ENCODE data around the gene ACSL4. TPM values are rescaled to one million over a fixed set of nuclear protein-coding genes. Genes with fewer than 3 reads are reported as not detected.
"Not testable (repeated sequence)": the region's sequence is repeated elsewhere in the genome, so short reads cannot be mapped to it uniquely, and the experiment has no call there.

Gene ACSL4
- total and polyA plus RNA-seq, 7 experiments from 2014 or later = 6.6 to 43.9 (median 20.9) TPM

DNA sequence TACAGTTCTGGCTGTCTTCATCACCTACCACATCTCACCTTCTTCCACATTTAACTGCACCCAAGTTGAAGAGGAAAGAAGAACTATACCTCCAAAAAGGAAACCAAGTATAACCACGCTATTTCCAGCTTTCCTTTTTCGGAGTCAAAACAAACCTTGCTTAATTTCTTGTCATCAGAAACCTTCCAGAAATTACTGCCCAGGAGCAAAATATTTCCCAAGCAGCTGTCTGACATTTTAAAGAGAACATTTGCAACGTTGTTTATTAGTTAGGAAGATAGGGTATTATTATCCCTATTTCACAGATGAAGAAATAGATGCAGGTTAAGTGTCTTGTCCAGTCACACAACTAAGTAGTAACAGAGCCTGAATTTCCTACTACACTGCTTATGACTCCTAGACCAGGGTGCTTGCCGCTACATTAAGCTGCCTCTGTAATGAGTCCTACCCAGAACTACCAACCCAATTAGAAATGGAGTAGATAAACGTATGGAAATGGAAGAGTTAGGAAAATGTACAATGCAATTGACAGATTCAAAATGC is 2.2 kb upstream of the ACSL4 start:
- H3K9me3 ChIP-seq (ENCODE audit: control insufficient read depth in 2 of 3, low read length in 3 of 3) = no peaks in the 10 kb centered on the region
- DNase-seq = no peak
- H3K4me1 ChIP-seq (ENCODE audit: control insufficient read depth in 2 of 2, insufficient read depth in 2 of 2, low read length in 2 of 2) = peaks cover 1 to 4% of the 10 kb centered on the region in 2 donors
- ATAC-seq = no peak
- intact Hi-C loops (cut with micrococcal nuclease) = loop anchor here (10.0 kb wide), 3 partner anchors 500 to 1950 kb away; partner anchors contain the start of genes ALG13 (in 1 of the 2), ATG4A (in 1 of the 2) and PSMD10 (in 1 of the 2)
- no peaks in the 10 kb centered on the region for H3K9me3 Mint-ChIP-seq
- peaks cover 7 to 20% (median 13%) of the 10 kb centered on the region in 7 donors for H3K4me1 Mint-ChIP-seq
- peak overlapping the region in 3 of 9 donors; percentile 34 to 59 (median 43) for H3K27ac Mint-ChIP-seq
- H3K36me3 ChIP-seq (ENCODE audit: control insufficient read depth in 2 of 3, insufficient read depth in 3 of 3, low read length in 3 of 3) = peaks cover 0 to 5% (median 0%) of the 10 kb centered on the region in 3 experiments
- peak overlapping the region in 1 of 10 donors; percentile 29 for H3K4me3 Mint-ChIP-seq
- no peak overlapping the region for H3K27ac ChIP-seq (ENCODE audit: low read depth, low read length)
- ChIA-PET POLR2A (interaction anchor here (2.2 kb wide), 1 partner anchor 198 kb away, joined by 7 read pairs; the partner anchor contains the start of gene NXT2), CTCF (no interaction called here)
- H3K27me3 Mint-ChIP-seq = no peaks in the 10 kb centered on the region
- H3K36me3 Mint-ChIP-seq = peaks cover 0 to 5% (median 0%) of the 10 kb centered on the region in 5 donors
- H3K4me3 ChIP-seq (ENCODE audit: low read length) = no peak overlapping the region
- no peaks in the 10 kb centered on the region for H3K27me3 ChIP-seq (ENCODE audit: control insufficient read depth in 2 of 2, insufficient read depth in 2 of 2, low read length in 2 of 2)

DNA sequence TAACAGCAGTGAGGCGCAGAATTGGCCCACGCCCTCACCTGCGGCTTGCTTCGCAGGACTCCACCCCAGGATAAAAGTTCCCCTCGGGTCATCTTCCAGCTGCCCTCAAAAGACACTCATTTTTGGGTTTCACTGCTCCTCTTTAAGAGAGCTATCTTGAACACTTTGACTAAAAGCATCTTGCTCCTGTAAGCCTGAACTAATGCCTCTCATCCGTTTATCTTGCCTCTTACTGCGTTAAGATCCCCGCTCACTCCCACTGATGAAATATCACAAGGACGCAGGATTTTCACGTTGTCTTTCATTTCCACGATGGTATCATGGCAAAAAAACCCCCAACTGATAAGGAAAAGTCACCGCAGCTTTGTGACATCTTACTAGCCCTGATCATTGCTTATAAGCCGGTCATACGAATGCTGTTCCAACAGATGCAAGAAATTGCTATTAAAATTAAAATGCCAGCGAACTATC is 591 bp upstream of the ACSL4 start:
- H3K4me3 Mint-ChIP-seq = peak overlapping the region; percentile 85 to 97 (median 90)
- H3K9me3 Mint-ChIP-seq = no peaks in the 10 kb centered on the region
- ATAC-seq (no peak), DNase-seq (no peak)
- peaks cover 0 to 11% (median 3%) of the 10 kb centered on the region in 5 donors for H3K36me3 Mint-ChIP-seq
- H3K27me3 ChIP-seq (ENCODE audit: control insufficient read depth in 2 of 2, insufficient read depth in 2 of 2, low read length in 2 of 2) = no peaks in the 10 kb centered on the region
- peaks cover 4% of the 10 kb centered on the region in 2 donors for H3K4me1 ChIP-seq (ENCODE audit: control insufficient read depth in 2 of 2, insufficient read depth in 2 of 2, low read length in 2 of 2)
- intact Hi-C loops (cut with micrococcal nuclease) = loop anchor here (1.0 to 10.0 kb wide), 8 partner anchors 27 to 1951 kb away; partner anchors contain the start of genes ALG13 (in 2 of the 2), AMMECR1 (in 1 of the 2), ATG4A (in 1 of the 2) and PSMD10 (in 1 of the 2)
- H3K4me3 ChIP-seq (ENCODE audit: low read length) = peak overlapping the region; percentile 66
- peaks cover 0 to 5% (median 0%) of the 10 kb centered on the region in 3 experiments for H3K36me3 ChIP-seq (ENCODE audit: control insufficient read depth in 2 of 3, insufficient read depth in 3 of 3, low read length in 3 of 3)
- CTCF ChIA-PET = interaction anchor here (0.7 kb wide), 1 partner anchor 17 kb away, joined by 3 read pairs; no protein-coding TSS in a partner anchor
- H3K27me3 Mint-ChIP-seq = no peaks in the 10 kb centered on the region
- H3K27ac ChIP-seq (ENCODE audit: low read depth, low read length) = peak overlapping the region; percentile 86
- H3K27ac Mint-ChIP-seq = peak overlapping the region; percentile 62 to 94 (median 88)
- H3K4me1 Mint-ChIP-seq = peaks cover 13 to 32% (median 24%) of the 10 kb centered on the region in 7 donors
- no peaks in the 10 kb centered on the region for H3K9me3 ChIP-seq (ENCODE audit: control insufficient read depth in 2 of 3, low read length in 3 of 3)
- POLR2A ChIA-PET = interaction anchor here (0.6 to 2.2 kb wide), 4 partner anchors 59 to 584 kb away, joined by 5 to 10 read pairs (median 6); partner anchors contain the start of genes AMMECR1 and NXT2

DNA sequence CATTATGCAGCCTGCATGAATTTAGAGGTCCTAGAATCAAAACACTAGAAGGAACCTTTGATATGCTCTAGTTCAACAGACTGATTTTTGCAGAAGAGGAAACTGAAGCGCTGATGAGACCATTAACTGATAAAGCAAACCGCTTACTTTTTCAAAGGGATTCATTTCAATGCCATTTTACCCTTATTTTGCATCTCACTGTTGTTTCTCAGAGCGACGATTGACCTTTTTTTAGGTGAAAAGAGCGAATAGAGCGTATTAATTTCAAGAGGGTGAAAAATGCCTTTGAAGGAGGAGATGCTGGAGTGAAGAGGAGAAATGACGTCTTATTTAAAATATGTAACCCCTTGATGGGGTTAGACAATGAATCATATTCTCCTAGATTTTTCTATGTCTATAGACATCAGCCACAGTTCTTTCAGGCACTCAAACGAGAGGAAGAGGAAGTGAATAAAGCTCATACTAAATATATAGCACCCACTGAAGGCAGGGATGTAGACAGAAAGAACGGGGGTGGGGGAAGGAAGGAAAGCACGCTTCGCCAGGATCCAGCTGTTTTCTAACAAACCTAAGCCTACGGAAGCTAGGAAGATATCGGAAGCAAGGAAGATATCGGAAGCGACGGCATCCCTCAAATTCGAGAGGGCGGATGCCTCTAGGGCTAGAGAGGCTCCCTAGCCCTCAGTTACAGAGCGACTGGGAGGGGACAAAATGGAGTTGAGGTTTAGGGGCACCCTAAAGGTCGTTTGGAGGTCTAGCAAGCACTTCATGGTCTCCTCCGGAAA is 848 bp downstream of the ACSL4 start:
- Histone ChIP-seq H3K27me3 (ENCODE audit: control insufficient read depth in 2 of 2, insufficient read depth in 2 of 2, low read length in 2 of 2) (no peaks in the 10 kb centered on the region), H3K4me3 (ENCODE audit: low read length) (peak overlapping the region; percentile 92), H3K4me1 (ENCODE audit: control insufficient read depth in 2 of 2, insufficient read depth in 2 of 2, low read length in 2 of 2) (peaks cover 4 to 14% of the 10 kb centered on the region in 2 donors), H3K27ac (ENCODE audit: low read depth, low read length) (peak overlapping the region; percentile 86), H3K36me3 (ENCODE audit: control insufficient read depth in 2 of 3, insufficient read depth in 3 of 3, low read length in 3 of 3) (peaks cover 0 to 5% (median 0%) of the 10 kb centered on the region in 3 experiments), H3K9me3 (ENCODE audit: control insufficient read depth in 2 of 3, low read length in 3 of 3) (no peaks in the 10 kb centered on the region)
- ChIA-PET POLR2A (no interaction called here), CTCF (no interaction called here)
- peaks cover 0 to 14% (median 3%) of the 10 kb centered on the region in 5 donors for H3K36me3 Mint-ChIP-seq
- ATAC-seq = peak; percentile 33
- peak overlapping the region; percentile 93 to 97 (median 96) for H3K4me3 Mint-ChIP-seq
- peak overlapping the region; percentile 85 to 98 (median 93) for H3K27ac Mint-ChIP-seq
- no peaks in the 10 kb centered on the region for H3K27me3 Mint-ChIP-seq
- H3K9me3 Mint-ChIP-seq = no peaks in the 10 kb centered on the region
- peaks cover 13 to 41% (median 32%) of the 10 kb centered on the region in 7 donors for H3K4me1 Mint-ChIP-seq
- intact Hi-C loops (cut with micrococcal nuclease) = loop anchor here (1.0 to 10.0 kb wide), 7 partner anchors 25 to 1953 kb away; partner anchors contain the start of genes ALG13 (in 2 of the 2), ATG4A (in 1 of the 2) and PSMD10 (in 1 of the 2)
- DNase-seq = peak in 8 of 9 donors; percentile 4 to 46 (median 16)

DNA sequence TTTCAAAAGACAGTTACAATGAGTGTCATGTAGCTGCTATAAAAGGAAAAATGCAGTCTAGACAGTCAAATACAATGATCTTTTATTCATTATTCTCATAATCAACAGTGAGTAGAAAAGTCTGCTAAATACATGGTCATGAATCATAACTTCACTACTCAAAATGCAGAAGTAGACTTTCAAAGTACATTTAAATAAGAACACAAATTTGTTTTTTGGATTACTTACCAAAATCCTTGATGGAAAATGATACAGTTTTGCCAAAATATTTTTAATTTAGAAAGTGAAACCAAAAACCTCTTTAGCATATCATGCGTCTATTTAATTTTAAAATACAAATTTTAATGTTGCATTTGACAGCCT is 4.9 kb downstream of the ACSL4 start:
- CTCF ChIA-PET = interaction anchor here (0.6 kb wide), 1 partner anchor 129 kb away, joined by 3 read pairs; no protein-coding TSS in a partner anchor
- H3K4me3 Mint-ChIP-seq = peak overlapping the region in 8 of 10 donors; percentile 10 to 63 (median 40)
- H3K4me3 ChIP-seq (ENCODE audit: low read length) = no peak overlapping the region

DNA sequence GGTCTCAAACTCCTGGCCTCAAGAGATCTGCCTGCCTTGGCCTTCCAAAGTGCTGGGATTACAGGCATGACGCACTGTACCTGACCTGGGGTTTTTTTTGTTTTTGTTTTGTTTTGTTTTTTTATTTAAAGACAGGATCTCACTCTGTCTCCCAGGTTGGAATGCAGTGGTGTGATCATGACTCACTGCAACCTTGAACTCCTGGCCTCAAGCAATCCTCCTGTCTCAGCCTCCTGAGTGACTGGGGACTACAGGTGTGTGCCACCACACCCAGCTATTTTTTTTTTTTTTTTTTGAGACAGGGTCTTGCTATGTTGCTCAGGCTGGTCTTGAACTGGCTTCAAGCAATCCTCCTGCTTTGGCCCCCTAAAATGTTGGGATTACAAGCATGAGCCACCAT is 8.1 kb downstream of the ACSL4 start:
- POLR2A ChIA-PET; H3K4me3 ChIP-seq (ENCODE audit: low read length); intact Hi-C loops (cut with micrococcal nuclease); H3K27me3 Mint-ChIP-seq; H3K27ac Mint-ChIP-seq; H3K36me3 Mint-ChIP-seq; H3K4me3 Mint-ChIP-seq; CTCF ChIA-PET; H3K36me3 ChIP-seq (ENCODE audit: control insufficient read depth in 2 of 3, insufficient read depth in 3 of 3, low read length in 3 of 3); H3K27ac ChIP-seq (ENCODE audit: low read depth, low read length); ATAC-seq; H3K27me3 ChIP-seq (ENCODE audit: control insufficient read depth in 2 of 2, insufficient read depth in 2 of 2, low read length in 2 of 2); H3K9me3 ChIP-seq (ENCODE audit: control insufficient read depth in 2 of 3, low read length in 3 of 3); H3K9me3 Mint-ChIP-seq; DNase-seq: not testable (repeated sequence)
- H3K4me1 Mint-ChIP-seq = peaks cover 7 to 49% (median 35%) of the 10 kb centered on the region in 7 donors
- peaks cover 0 to 11% of the 10 kb centered on the region in 2 donors for H3K4me1 ChIP-seq (ENCODE audit: control insufficient read depth in 2 of 2, insufficient read depth in 2 of 2, low read length in 2 of 2)

More for the DNA sequence above, 4.9 kb downstream of the ACSL4 start:
- H3K4me1 ChIP-seq (ENCODE audit: control insufficient read depth in 2 of 2, insufficient read depth in 2 of 2, low read length in 2 of 2) = peaks cover 0 to 16% of the 10 kb centered on the region in 2 donors
- Mint-ChIP-seq H3K36me3 (peaks cover 3 to 12% (median 3%) of the 10 kb centered on the region in 5 donors), H3K9me3 (no peaks in the 10 kb centered on the region), H3K4me1 (peaks cover 13 to 45% (median 35%) of the 10 kb centered on the region in 7 donors), H3K27me3 (no peaks in the 10 kb centered on the region), H3K27ac (peak overlapping the region in 2 of 9 donors; percentile 10 to 58)
- intact Hi-C loops (cut with micrococcal nuclease) = loop anchor here in 1 of 2 donors (2.0 kb wide), 1 partner anchor 13 kb away; no protein-coding TSS in a partner anchor
- H3K27me3 ChIP-seq (ENCODE audit: control insufficient read depth in 2 of 2, insufficient read depth in 2 of 2, low read length in 2 of 2) = no peaks in the 10 kb centered on the region
- DNase-seq (no peak), ATAC-seq (no peak)
- peaks cover 0 to 5% (median 0%) of the 10 kb centered on the region in 3 experiments for H3K36me3 ChIP-seq (ENCODE audit: control insufficient read depth in 2 of 3, insufficient read depth in 3 of 3, low read length in 3 of 3)
- POLR2A ChIA-PET = no interaction called here
- no peak overlapping the region for H3K27ac ChIP-seq (ENCODE audit: low read depth, low read length)
- H3K9me3 ChIP-seq (ENCODE audit: control insufficient read depth in 2 of 3, low read length in 3 of 3) = no peaks in the 10 kb centered on the region

DNA sequence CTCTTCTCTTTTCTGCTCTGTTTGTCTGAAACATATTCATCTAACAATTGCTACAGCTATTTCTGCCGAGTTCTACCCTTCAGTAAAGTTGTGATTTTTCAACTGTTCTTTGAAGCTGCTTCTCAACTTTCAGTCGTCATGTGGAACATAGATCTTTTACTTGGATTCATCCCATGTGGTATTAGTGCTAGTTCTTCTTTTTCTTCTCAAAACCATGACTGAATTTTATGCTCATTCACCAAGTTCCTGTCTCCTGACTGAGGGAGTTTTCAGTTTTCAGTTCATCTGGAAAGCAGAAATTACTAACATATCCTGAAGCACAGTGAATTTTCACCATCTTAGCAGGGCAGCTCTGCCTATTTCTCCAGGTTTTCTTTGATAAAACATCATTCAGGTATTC is 12.1 kb downstream of the ACSL4 start:
- no peaks in the 10 kb centered on the region for H3K9me3 ChIP-seq (ENCODE audit: control insufficient read depth in 2 of 3, low read length in 3 of 3)
- Mint-ChIP-seq H3K36me3 (peaks cover 0 to 3% (median 2%) of the 10 kb centered on the region in 5 donors), H3K27ac (peak overlapping the region in 1 of 9 donors; percentile 0), H3K9me3 (no peaks in the 10 kb centered on the region), H3K4me3 (no peak overlapping the region), H3K27me3 (no peaks in the 10 kb centered on the region), H3K4me1 (peaks cover 2 to 52% (median 23%) of the 10 kb centered on the region in 7 donors)
- H3K36me3 ChIP-seq (ENCODE audit: control insufficient read depth in 2 of 3, insufficient read depth in 3 of 3, low read length in 3 of 3) = no peaks in the 10 kb centered on the region
- intact Hi-C loops (cut with micrococcal nuclease) = no loop called here
- no peak overlapping the region for H3K27ac ChIP-seq (ENCODE audit: low read depth, low read length)
- no peaks in the 10 kb centered on the region for H3K27me3 ChIP-seq (ENCODE audit: control insufficient read depth in 2 of 2, insufficient read depth in 2 of 2, low read length in 2 of 2)
- CTCF ChIA-PET = no interaction called here
- no peak overlapping the region for H3K4me3 ChIP-seq (ENCODE audit: low read length)
- H3K4me1 ChIP-seq (ENCODE audit: control insufficient read depth in 2 of 2, insufficient read depth in 2 of 2, low read length in 2 of 2) = no peaks in the 10 kb centered on the region
- POLR2A ChIA-PET = interaction anchor here (0.6 kb wide), 1 partner anchor 395 kb away, joined by 3 read pairs; no protein-coding TSS in a partner anchor
- ATAC-seq (no peak), DNase-seq (no peak)
